ENCODE measurements around the gene S1PR3.

- no peak for TF ChIP-seq POLR2A (IDR thresholded peaks at IDR 0.05)
- TF ChIP-seq, protein P1, sequence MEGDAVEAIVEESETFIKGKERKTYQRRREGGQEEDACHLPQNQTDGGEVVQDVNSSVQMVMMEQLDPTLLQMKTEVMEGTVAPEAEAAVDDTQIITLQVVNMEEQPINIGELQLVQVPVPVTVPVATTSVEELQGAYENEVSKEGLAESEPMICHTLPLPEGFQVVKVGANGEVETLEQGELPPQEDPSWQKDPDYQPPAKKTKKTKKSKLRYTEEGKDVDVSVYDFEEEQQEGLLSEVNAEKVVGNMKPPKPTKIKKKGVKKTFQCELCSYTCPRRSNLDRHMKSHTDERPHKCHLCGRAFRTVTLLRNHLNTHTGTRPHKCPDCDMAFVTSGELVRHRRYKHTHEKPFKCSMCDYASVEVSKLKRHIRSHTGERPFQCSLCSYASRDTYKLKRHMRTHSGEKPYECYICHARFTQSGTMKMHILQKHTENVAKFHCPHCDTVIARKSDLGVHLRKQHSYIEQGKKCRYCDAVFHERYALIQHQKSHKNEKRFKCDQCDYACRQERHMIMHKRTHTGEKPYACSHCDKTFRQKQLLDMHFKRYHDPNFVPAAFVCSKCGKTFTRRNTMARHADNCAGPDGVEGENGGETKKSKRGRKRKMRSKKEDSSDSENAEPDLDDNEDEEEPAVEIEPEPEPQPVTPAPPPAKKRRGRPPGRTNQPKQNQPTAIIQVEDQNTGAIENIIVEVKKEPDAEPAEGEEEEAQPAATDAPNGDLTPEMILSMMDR (IDR thresholded peaks at IDR 0.05): no peak
Observed at GRCh38 chr9:88995627-88996026, 4.4 kb downstream of the S1PR3 start.

Measured in prostate gland (tissue), 2 donors.